HG03354 (cell line): Measurements from ENCODE around the gene EMD.
"Not testable (repeated sequence)": the region's sequence is repeated elsewhere in the genome, so short reads cannot be mapped to it uniquely, and the experiment has no call there.

ENCODE experiments used
- ATAC-seq: cut with Tn5 transposase; IDR thresholded peaks from one replicate; pipeline ENCODE4 v1.9.1; 2021; ENCODE audit warnings: mild to moderate bottlenecking; ENCODE audit not compliant: unreplicated experiment, poor library complexity, severe bottlenecking

The EMD gene

GRCh38 chrX:154388649-154389048, 9.6 kb downstream of the EMD start:
- ATAC-seq, result peak; percentile 13

DNA sequence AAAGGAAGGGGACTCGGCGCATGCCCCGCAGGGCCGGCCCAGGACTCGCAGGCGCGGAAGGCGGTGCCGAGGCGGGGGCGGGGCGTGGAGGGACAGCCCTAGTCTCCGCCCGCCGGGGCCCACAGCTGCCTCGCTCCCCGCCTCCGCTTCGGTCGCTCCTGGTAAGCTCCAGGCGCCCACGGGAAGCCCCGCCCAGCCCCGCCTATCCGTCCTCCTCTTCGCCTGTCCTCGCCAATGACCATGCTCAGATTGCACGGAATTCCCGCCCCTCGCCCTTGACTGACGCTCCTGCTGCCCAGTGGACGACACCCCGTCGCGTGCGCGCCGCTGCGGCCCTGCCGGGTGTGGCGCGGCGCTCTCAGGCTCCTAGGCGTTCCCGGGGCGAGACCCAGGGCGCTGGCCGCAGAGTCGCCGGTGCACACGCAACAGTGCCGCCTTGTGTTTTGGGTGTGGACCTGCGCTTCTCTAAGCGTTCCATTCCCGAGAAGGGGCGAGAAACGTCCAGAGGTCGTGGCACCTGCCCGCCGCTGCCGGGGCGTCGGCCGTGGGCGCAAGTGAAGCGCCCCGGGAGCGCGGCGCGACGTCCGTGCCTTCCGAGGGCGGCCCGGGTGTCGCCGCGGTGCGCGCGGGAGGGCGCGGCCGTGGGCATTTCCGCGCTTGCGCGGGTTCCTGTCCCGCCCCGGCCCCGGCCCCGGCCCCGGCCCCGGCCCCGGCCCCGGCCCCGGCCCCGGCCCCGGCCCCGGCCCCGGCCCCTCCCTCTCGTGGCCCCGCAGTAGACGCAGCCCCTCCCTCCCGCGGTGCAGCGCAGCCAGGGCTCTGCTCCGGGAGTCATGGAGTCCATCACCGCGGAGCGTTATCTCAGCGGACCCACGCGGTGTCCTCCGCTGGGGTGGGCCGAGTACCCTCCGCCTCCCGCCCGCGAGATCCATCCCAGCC, 11.0 kb downstream of the EMD start:
- ATAC-seq, result peak; percentile 74

DNA sequence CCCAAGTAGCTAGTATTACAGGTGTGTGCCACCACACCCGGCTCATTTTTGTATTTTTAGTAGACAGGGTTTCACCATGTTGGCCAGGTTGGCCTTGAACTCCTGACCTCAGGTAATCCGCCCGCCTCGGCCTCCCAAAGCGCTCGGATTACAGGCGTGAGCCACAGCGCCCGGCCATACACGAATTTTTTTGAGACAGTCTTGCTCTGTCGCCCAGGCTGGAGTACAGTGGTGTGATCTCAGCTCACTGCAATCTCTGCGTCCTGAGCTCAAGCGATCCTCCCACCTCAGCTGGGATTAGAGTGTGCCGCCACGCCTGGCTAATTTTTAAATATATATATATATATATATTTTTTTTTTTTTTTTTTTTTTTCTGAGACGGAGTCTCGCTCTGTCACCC, 17.3 kb downstream of the EMD start:
- ATAC-seq, result not testable (repeated sequence)

DNA sequence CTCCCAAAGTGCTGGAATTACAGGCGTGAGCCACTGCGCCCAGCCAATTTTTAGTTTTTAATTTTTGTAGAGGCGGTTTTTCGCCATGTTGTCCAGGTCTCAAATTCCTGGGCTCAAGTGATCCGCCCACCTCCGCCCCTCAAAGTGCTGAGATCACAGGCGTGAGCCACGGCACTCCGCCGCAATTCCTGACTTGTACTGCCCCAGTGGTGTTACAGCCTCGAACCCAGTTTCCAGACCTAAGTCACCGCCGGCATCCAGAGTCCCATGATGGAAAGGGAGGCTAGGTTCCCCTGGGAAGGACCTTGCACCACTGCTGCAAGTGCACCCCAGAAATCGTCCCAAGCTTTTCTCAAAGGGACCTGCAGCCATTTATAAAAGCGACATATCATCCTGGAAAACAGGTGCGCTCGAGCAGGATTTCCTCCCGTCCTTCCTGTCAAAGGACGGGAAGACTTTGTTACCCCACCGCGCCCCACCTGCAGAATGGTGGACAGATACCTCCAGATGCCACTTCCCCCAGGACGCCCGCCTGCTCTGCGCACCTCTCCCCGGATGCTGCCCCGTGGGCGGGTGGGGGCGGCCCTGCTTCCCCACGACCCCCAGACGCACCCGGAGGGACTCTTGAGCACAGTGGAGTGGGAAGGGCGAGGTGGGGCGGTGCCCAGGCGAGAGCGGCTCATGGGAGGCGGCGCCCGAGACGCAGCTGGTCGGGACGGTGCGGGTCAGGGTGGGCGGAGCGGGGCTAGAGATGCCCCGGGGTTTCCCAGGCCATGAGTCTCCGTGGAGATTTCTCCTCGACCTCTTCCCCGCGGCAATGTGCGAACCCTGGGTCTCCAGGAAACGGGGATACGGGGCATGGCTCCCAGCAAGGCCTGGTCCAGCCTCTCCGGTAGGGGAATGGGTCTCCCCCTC, 18.1 kb downstream of the EMD start:
- peak; percentile 59 for ATAC-seq

GRCh38 chrX:154397888-154398667, 19.0 kb downstream of the EMD start, which contains the start of gene RPL10:
TSS of gene RPL10 (plus strand) at chrX:154398377. CDS start at chrX:154398520, 143 bp downstream.
- ATAC-seq, result peak; percentile 70

GRCh38 chrX:154398668-154399526, 19.8 kb downstream of the EMD start:
- peak; percentile 33 for ATAC-seq

DNA sequence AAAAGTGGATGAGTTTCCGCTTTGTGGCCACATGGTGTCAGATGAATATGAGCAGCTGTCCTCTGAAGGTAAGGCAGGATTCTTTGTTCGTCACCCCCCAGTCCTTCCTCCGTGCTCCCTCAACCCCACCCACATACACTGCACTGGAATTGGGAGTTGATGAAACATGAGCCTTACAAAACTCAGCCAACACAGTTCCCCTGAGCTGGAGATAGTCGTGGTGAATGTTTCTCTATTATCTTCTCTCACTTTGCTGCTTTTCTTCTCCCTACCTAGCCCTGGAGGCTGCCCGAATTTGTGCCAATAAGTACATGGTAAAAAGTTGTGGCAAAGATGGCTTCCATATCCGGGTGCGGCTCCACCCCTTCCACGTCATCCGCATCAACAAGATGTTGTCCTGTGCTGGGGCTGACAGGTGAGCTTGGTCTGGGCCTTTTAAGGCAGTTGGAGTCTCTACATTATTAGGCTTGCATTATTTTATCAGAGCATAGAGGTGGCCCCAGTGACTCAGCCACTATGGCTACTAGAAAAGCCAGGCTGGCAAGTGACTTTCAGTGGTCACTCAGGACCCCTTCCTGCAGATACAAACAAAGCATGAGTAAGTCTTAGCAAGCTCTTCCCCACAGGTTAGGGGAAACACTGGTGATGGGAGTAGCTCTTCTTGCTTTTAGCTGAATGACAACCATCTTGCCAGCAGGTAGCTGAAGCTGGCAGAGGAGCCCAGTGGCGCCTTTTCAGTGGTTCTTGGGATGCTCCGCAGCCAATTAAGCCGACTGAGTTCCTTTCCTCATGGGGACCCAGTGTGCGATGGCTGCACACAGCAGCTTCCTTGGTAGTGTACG, 20.7 kb downstream of the EMD start:
- no peak for ATAC-seq

GRCh38 chrX:154400369-154400817, 21.3 kb downstream of the EMD start:
- ATAC-seq, result not testable (repeated sequence)

DNA sequence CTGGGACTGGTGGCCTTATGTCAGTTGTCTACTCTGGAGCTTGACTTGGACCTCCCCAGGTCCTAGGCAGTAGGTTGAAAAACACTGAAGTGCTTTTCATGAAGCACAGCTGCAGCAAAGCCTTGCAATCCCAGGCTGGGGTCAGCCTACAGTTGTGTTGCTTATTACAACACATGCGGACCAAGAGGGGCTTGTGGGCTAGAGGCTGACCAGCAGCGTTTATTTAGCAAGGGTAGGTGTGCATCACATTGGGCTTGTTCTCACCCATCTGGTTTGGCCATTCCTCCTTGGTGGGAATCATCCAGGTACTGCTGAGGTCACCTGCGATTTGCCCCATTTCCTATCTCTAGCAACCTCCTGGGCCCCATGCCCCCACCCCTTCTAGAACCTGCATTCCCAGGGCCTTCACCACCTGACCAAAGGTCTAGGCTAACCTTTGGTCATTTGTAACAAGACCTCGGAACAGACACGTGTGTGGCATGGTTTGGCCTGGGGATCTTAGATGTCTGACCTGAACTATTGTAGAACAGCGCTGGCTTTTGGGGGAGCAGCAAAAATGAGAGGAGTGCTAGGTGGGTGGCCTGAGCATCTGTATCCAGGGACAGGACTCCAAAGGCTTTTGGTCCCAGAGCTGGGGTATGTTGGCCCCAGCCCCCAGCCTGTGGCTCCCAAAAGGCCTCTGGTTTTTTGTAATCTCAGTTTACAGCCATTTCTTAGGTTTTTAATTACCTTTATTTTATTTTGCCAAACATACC, 22.1 kb downstream of the EMD start:
- ATAC-seq, result no peak

- no peak for ATAC-seq
Measured at GRCh38 chrX:154401918-154402621, 23.0 kb downstream of the EMD start.

GRCh38 chrX:154402622-154403127, 23.6 kb downstream of the EMD start:
- no peak for ATAC-seq

GRCh38 chrX:154403192-154403591, 24.1 kb downstream of the EMD start:
- ATAC-seq, result no peak

DNA sequence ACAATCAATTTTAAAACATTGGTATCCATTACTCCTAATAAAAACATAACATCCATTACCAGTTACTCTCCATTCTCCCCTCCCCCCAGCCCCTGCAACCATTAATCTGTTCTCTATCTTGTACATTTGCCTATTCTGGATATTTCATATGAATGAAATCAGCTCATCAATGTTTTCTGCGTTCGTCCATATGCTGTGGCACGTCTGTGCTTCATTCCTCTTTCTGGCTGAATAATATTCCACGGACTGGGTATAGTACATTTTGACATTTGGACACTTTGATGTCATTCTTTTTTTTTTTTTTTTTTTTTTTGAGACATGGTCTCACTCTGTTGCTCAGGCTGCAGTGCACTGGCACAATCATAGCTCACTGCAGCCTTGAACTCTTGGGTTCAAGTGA, 24.8 kb downstream of the EMD start:
- no peak for ATAC-seq

GRCh38 chrX:154404625-154405192, 25.6 kb downstream of the EMD start:
- ATAC-seq, result no peak

GRCh38 chrX:154408659-154409221, 29.6 kb downstream of the EMD start:
- no peak for ATAC-seq
